Neuronal stem cell (in vitro differentiated cells): Measurements from ENCODE around the gene SCAP.
"Not testable (repeated sequence)": the region's sequence is repeated elsewhere in the genome, so short reads cannot be mapped to it uniquely, and the experiment has no call there.

ENCODE experiments used
- DNase-seq: peaks from one replicate; pipeline ENCODE4 v3.0.0-alpha.2; 2013; ENCODE audit warnings: low spot score
- H2AFZ ChIP-seq: one replicate; pipeline ENCODE4 v1.6.1; 2013; ENCODE audit warnings: mild to moderate bottlenecking, low read length, inconsistent platforms
- H2AK5ac ChIP-seq: 2 replicates; pipeline ENCODE4 v1.6.1; 2013; ENCODE audit warnings: low read depth, mild to moderate bottlenecking, inconsistent platforms, low read length, moderate library complexity, mixed read lengths
- H2BK120ac ChIP-seq: 2 replicates; pipeline ENCODE4 v1.6.1; 2013; ENCODE audit warnings: low read depth, mild to moderate bottlenecking, inconsistent platforms, low read length, moderate library complexity, mixed read lengths
- H2BK12ac ChIP-seq: one replicate; pipeline ENCODE4 v1.6.1; 2013; ENCODE audit warnings: low read length, inconsistent platforms
- H2BK15ac ChIP-seq: 2 replicates; pipeline ENCODE4 v1.6.1; 2013; ENCODE audit warnings: mild to moderate bottlenecking, low read length, inconsistent platforms, mixed read lengths
- H2BK5ac ChIP-seq: one replicate; pipeline ENCODE4 v1.6.1; 2013; ENCODE audit warnings: inconsistent platforms, mild to moderate bottlenecking, low read length, moderate library complexity
- H3K14ac ChIP-seq: one replicate; pipeline ENCODE4 v1.6.1; 2013; ENCODE audit warnings: low read length, inconsistent platforms
- H3K18ac ChIP-seq: 2 replicates; pipeline ENCODE4 v1.6.1; 2013; ENCODE audit warnings: low read length, inconsistent platforms
- H3K23ac ChIP-seq: 2 replicates; pipeline ENCODE4 v1.6.1; 2013; ENCODE audit warnings: low read depth, mild to moderate bottlenecking, mixed read lengths, low read length, inconsistent platforms; ENCODE audit not compliant: poor library complexity
- H3K27ac ChIP-seq: replicated peaks from 3 replicates; pipeline ENCODE4 v1.5.1; 2013; ENCODE audit warnings: low read length, inconsistent platforms
- H3K27me3 ChIP-seq, 3 experiments: 2 replicates each; pipeline ENCODE4 v1.6.1; 2013; ENCODE audit warnings: low read length in 3 of 3, mild to moderate bottlenecking in 2 of 3, inconsistent platforms in 1 of 3, low read depth in 1 of 3, mixed read lengths in 1 of 3, moderate library complexity in 1 of 3; ENCODE audit not compliant: control insufficient read depth in 3 of 3, insufficient read depth in 3 of 3
- H3K36me3 ChIP-seq, 2 donors: replicated peaks in 1 of 2; 2 replicates each; pipeline ENCODE4 v1.6.1; 2013; ENCODE audit warnings: low read length in 2 of 2; ENCODE audit not compliant: control insufficient read depth in 2 of 2, insufficient read depth in 2 of 2
- H3K4ac ChIP-seq: 2 replicates; pipeline ENCODE4 v1.6.1; 2013; ENCODE audit warnings: inconsistent platforms, mild to moderate bottlenecking, low read length, moderate library complexity
- H3K4me1 ChIP-seq, 2 donors: 1 replicate in 1 of 2; 2 replicates in 1 of 2; pipeline ENCODE4 v1.6.1; 2013; ENCODE audit warnings: low read length in 2 of 2, low read depth in 1 of 2; ENCODE audit not compliant: control insufficient read depth in 2 of 2, insufficient read depth in 1 of 2
- H3K4me2 ChIP-seq: one replicate; pipeline ENCODE4 v1.6.1; 2013; ENCODE audit warnings: mild to moderate bottlenecking, low read length, inconsistent platforms; ENCODE audit not compliant: insufficient read depth, poor library complexity, severe bottlenecking
- H3K4me3 ChIP-seq, 2 donors: 2 replicates each; pipeline ENCODE4 v1.5.1; 2013; ENCODE audit warnings: low read length in 2 of 2, mild to moderate bottlenecking in 2 of 2, inconsistent platforms in 1 of 2, moderate library complexity in 1 of 2
- H3K79me1 ChIP-seq: one replicate; pipeline ENCODE4 v1.6.1; 2013; ENCODE audit warnings: low read depth, mild to moderate bottlenecking, inconsistent platforms, low read length, moderate library complexity
- H3K9ac ChIP-seq: one replicate; pipeline ENCODE4 v1.6.1; 2013; ENCODE audit warnings: mild to moderate bottlenecking, low read depth, low read length, inconsistent platforms; ENCODE audit not compliant: poor library complexity
- H3K9me3 ChIP-seq, 2 donors: replicated peaks in 1 of 2; 2 replicates each; pipeline versions ENCODE3 to v1.6.1; 2013; ENCODE audit warnings: low read length in 2 of 2, mild to moderate bottlenecking in 2 of 2, inconsistent platforms in 1 of 2, low read depth in 1 of 2, mixed read lengths in 1 of 2, moderate library complexity in 1 of 2; ENCODE audit not compliant: control insufficient read depth in 2 of 2, insufficient read depth in 1 of 2
- H4K8ac ChIP-seq: one replicate; pipeline ENCODE4 v1.6.1; 2013; ENCODE audit warnings: low read depth, mild to moderate bottlenecking, inconsistent platforms, low read length, moderate library complexity
- H4K91ac ChIP-seq: one replicate; pipeline ENCODE4 v1.6.1; 2013; ENCODE audit warnings: low read length, low read depth, mild to moderate bottlenecking, inconsistent platforms; ENCODE audit not compliant: poor library complexity
- WGBS, 2 donors: extraction: QIAGEN DNeasy Blood & Tissue Kit; methylation state at CpG; one replicate each; pipeline ENCODE4 v1.1.7; 2013; ENCODE audit warnings: missing lambda C conversion rate in 2 of 2, mixed read lengths in 1 of 2; ENCODE audit not compliant: insufficient read length in 2 of 2, insufficient replicate concordance in 1 of 2; ENCODE audit errors: extremely low coverage in 2 of 2; 5-methylcytosine and 5-hydroxymethylcytosine counted together

The SCAP gene

GRCh38 chr3:47513125-47513929, 37.6 kb upstream of the SCAP start, which contains the start of gene ELP6:
Gene ELP6, minus strand, starts transcription at chr3:47513712. Its CDS starts 122 bp downstream, at chr3:47513590.
- no peaks in the 10 kb centered on the region for H3K79me1 ChIP-seq
- H4K8ac ChIP-seq = no peak within 1 kb of the TSS
- H2BK12ac ChIP-seq = no peak within 1 kb of the TSS
- no peak within 1 kb of the TSS for H2BK15ac ChIP-seq
- H3K23ac ChIP-seq = peak within 1 kb of the TSS; percentile 75
- peak within 1 kb of the TSS; percentile 98 for H3K27ac ChIP-seq
- H3K9ac ChIP-seq = peak within 1 kb of the TSS; percentile 87
- H3K36me3 ChIP-seq = peaks cover 10 to 33% of the 10 kb centered on the region in 2 donors
- H4K91ac ChIP-seq = no peak within 1 kb of the TSS
- no peak within 1 kb of the TSS for H2BK120ac ChIP-seq
- H3K4me1 ChIP-seq = no peaks in the 10 kb centered on the region
- peak; percentile 97 for DNase-seq
- H3K4me3 ChIP-seq = peak within 1 kb of the TSS; percentile 86 to 95
- H3K4me2 ChIP-seq = peak within 1 kb of the TSS; percentile 81
- H3K14ac ChIP-seq = peak within 1 kb of the TSS; percentile 99
- peak within 1 kb of the TSS; percentile 1 for H2BK5ac ChIP-seq
- H2AFZ ChIP-seq = peak within 1 kb of the TSS; percentile 99
- H2AK5ac ChIP-seq = peak within 1 kb of the TSS; percentile 53
- no CpG with 5 or more reads among the region's 71 CpGs for WGBS, 2 donors
- H3K27me3 ChIP-seq = no peaks in the 10 kb centered on the region
- no peaks in the 10 kb centered on the region for H3K9me3 ChIP-seq
- H3K18ac ChIP-seq = peak within 1 kb of the TSS; percentile 95
- H3K4ac ChIP-seq = no peak within 1 kb of the TSS

GRCh38 chr3:47512416-47513124, 36.8 kb upstream of the SCAP start:
- H2AK5ac ChIP-seq = peak overlapping the region; percentile 53
- peak overlapping the region; percentile 87 for H3K9ac ChIP-seq
- H3K9me3 ChIP-seq = no peaks in the 10 kb centered on the region
- H3K36me3 ChIP-seq = peaks cover 12 to 41% of the 10 kb centered on the region in 2 donors
- H2BK12ac ChIP-seq = no peak overlapping the region
- peak overlapping the region; percentile 86 to 95 for H3K4me3 ChIP-seq
- peak overlapping the region; percentile 99 for H2AFZ ChIP-seq
- H3K79me1 ChIP-seq = no peaks in the 10 kb centered on the region
- no peak overlapping the region for H3K27ac ChIP-seq
- DNase-seq = no peak
- H3K23ac ChIP-seq = no peak overlapping the region
- no peak overlapping the region for H3K4ac ChIP-seq
- peak overlapping the region; percentile 77 for H3K18ac ChIP-seq
- no peaks in the 10 kb centered on the region for H3K4me1 ChIP-seq
- no peak overlapping the region for H2BK5ac ChIP-seq
- no peak overlapping the region for H2BK15ac ChIP-seq
- no peak overlapping the region for H4K91ac ChIP-seq
- H3K27me3 ChIP-seq = no peaks in the 10 kb centered on the region
- peak overlapping the region; percentile 72 for H3K4me2 ChIP-seq
- no CpG with 5 or more reads among the region's 36 CpGs for WGBS, 2 donors
- no peak overlapping the region for H4K8ac ChIP-seq
- peak overlapping the region; percentile 99 for H3K14ac ChIP-seq
- no peak overlapping the region for H2BK120ac ChIP-seq

GRCh38 chr3:47505267-47505666, 29.5 kb upstream of the SCAP start:
- peaks cover 37 to 79% of the 10 kb centered on the region in 2 donors for H3K36me3 ChIP-seq
- H4K8ac ChIP-seq, H2BK120ac ChIP-seq, H2BK15ac ChIP-seq, H3K23ac ChIP-seq, H3K9me3 ChIP-seq, H3K4me2 ChIP-seq, H3K4me3 ChIP-seq, DNase-seq, H3K27me3 ChIP-seq, H3K27ac ChIP-seq, H3K9ac ChIP-seq, H3K18ac ChIP-seq, H2BK12ac ChIP-seq, H2BK5ac ChIP-seq, H4K91ac ChIP-seq, H3K14ac ChIP-seq, H3K4ac ChIP-seq, H3K79me1 ChIP-seq, H3K4me1 ChIP-seq, H2AFZ ChIP-seq, H2AK5ac ChIP-seq: not testable (repeated sequence)
- WGBS, 2 donors = no CpG with 5 or more reads among the region's 6 CpGs

- no peaks in the 10 kb centered on the region for H3K27me3 ChIP-seq
- H3K27ac ChIP-seq = no peak overlapping the region
- H2BK12ac ChIP-seq = no peak overlapping the region
- peaks cover 0 to 3% of the 10 kb centered on the region in 2 donors for H3K4me1 ChIP-seq
- no peak overlapping the region for H3K23ac ChIP-seq
- H2AFZ ChIP-seq = no peak overlapping the region
- H3K4me2 ChIP-seq = no peak overlapping the region
- DNase-seq = no peak
- no peak overlapping the region for H3K4ac ChIP-seq
- no peak overlapping the region for H3K14ac ChIP-seq
- WGBS, 2 donors = no CpG with 5 or more reads among the region's 7 CpGs
- H3K9me3 ChIP-seq = no peaks in the 10 kb centered on the region
- H2BK120ac ChIP-seq = no peak overlapping the region
- no peak overlapping the region for H3K18ac ChIP-seq
- H4K8ac ChIP-seq = no peak overlapping the region
- H3K36me3 ChIP-seq = peaks cover 35 to 75% of the 10 kb centered on the region in 2 donors
- H2AK5ac ChIP-seq = no peak overlapping the region
- H3K4me3 ChIP-seq = no peak overlapping the region
- no peak overlapping the region for H3K9ac ChIP-seq
- no peak overlapping the region for H2BK5ac ChIP-seq
- H2BK15ac ChIP-seq = no peak overlapping the region
- H3K79me1 ChIP-seq = no peaks in the 10 kb centered on the region
- no peak overlapping the region for H4K91ac ChIP-seq
These were observed 28.4 kb upstream of the SCAP start for GRCh38 chr3:47504113-47504512.
